Measurements from ENCODE around the gene TEX2.
A peak's percentile ranks its signal among the peaks of the same experiment; 100 is the strongest.
"Not testable (repeated sequence)": the region's sequence is repeated elsewhere in the genome, so short reads cannot be mapped to it uniquely, and the experiment has no call there.

TEX2 gene

GRCh38 chr17:64232466-64233262 is 30.4 kb downstream of the TEX2 start:
- DNase-seq, result no peak

- no peak for DNase-seq
Observed at GRCh38 chr17:64231567-64232141, 31.4 kb downstream of the TEX2 start.

- DNase-seq, result peak; percentile 6
Observed at GRCh38 chr17:64230791-64231408, 32.2 kb downstream of the TEX2 start.

- no peak for DNase-seq
Observed at GRCh38 chr17:64229815-64230728, 33.0 kb downstream of the TEX2 start.

- no peak for DNase-seq
Observed at GRCh38 chr17:64226132-64226531, 36.9 kb downstream of the TEX2 start.

- no peak for DNase-seq
Observed at GRCh38 chr17:64225410-64225809, 37.6 kb downstream of the TEX2 start.

GRCh38 chr17:64223931-64224629 is 39.0 kb downstream of the TEX2 start:
- peak; percentile 62 for DNase-seq

GRCh38 chr17:64223283-64223682 is 39.8 kb downstream of the TEX2 start:
- no peak for DNase-seq

- no peak for DNase-seq
Observed at GRCh38 chr17:64221679-64222078, 41.4 kb downstream of the TEX2 start.

GRCh38 chr17:64220604-64221003 is 42.5 kb downstream of the TEX2 start:
- not testable (repeated sequence) for DNase-seq

- no peak for DNase-seq
Observed at GRCh38 chr17:64219571-64219970, 43.5 kb downstream of the TEX2 start.

GRCh38 chr17:64218066-64218465 is 45.0 kb downstream of the TEX2 start:
- no peak for DNase-seq

- DNase-seq, result no peak
Observed at GRCh38 chr17:64217249-64217691, 45.8 kb downstream of the TEX2 start.

GRCh38 chr17:64216338-64217248 is 46.5 kb downstream of the TEX2 start:
- DNase-seq, result peak; percentile 45

GRCh38 chr17:64216000-64216337 is 47.1 kb downstream of the TEX2 start:
- no peak for DNase-seq

GRCh38 chr17:64214950-64215349 is 48.1 kb downstream of the TEX2 start:
- no peak for DNase-seq

GRCh38 chr17:64213995-64214811 is 48.9 kb downstream of the TEX2 start:
- no peak for DNase-seq

- DNase-seq, result no peak
Observed at GRCh38 chr17:64212122-64212521, 50.9 kb downstream of the TEX2 start.

GRCh38 chr17:64209983-64210382 is 53.1 kb downstream of the TEX2 start:
- DNase-seq, result no peak

GRCh38 chr17:64209356-64209941 is 53.6 kb downstream of the TEX2 start:
- DNase-seq, result no peak
